H1 (cell line): ENCODE data around the gene CAMTA1.

Experiments
- ATF3 ChIP-seq: IDR thresholded peaks from 2 replicates; pipeline ENCODE4 v1.6.1; 2011; ENCODE audit warnings: low read depth, mild to moderate bottlenecking, low read length; ENCODE audit not compliant: insufficient read depth
- CEBPB ChIP-seq: IDR thresholded peaks from 2 replicates; pipeline ENCODE4 v1.6.1; 2012; ENCODE audit warnings: low read depth, low read length
- CREB1 ChIP-seq: IDR thresholded peaks from 2 replicates; pipeline ENCODE4 v1.6.1; 2012; ENCODE audit warnings: inconsistent platforms
- CTCF ChIP-seq, 3 experiments: IDR thresholded peaks; 1 replicate in 2 of 3; 2 replicates in 1 of 3; pipeline versions ENCODE4 v1.5.1 to v1.6.1; 2011; ENCODE audit warnings: low read length in 3 of 3, mild to moderate bottlenecking in 3 of 3, inconsistent platforms in 2 of 3, low read depth in 1 of 3, moderate library complexity in 1 of 3; ENCODE audit not compliant: insufficient read depth in 1 of 3; ENCODE audit errors: control extremely low read depth in 1 of 3
- EGR1 ChIP-seq: IDR thresholded peaks from 2 replicates; pipeline ENCODE4 v1.6.1; 2011; ENCODE audit warnings: low read depth, low read length, borderline replicate concordance
- EP300 ChIP-seq, 2 experiments: IDR thresholded peaks; 1 replicate in 1 of 2; 2 replicates in 1 of 2; pipeline ENCODE4 v1.6.1; 2011 to 2012; ENCODE audit warnings: low read depth in 2 of 2, low read length in 2 of 2, mild to moderate bottlenecking in 2 of 2, borderline replicate concordance in 1 of 2, inconsistent platforms in 1 of 2, moderate library complexity in 1 of 2
- EZH2 ChIP-seq: fragments of 200-600 bp; sonication (generic); IDR thresholded peaks from 2 replicates; pipeline ENCODE4 v1.7.1; 2012; ENCODE audit warnings: low read depth, mild to moderate bottlenecking, moderate library complexity, low read length, inconsistent platforms; ENCODE audit not compliant: severe bottlenecking
- JUN ChIP-seq: IDR thresholded peaks from 2 replicates; pipeline ENCODE4 v1.6.1; 2011; ENCODE audit warnings: low read depth, mild to moderate bottlenecking, improper control_type of control experiment, low read length
- MAX ChIP-seq: IDR thresholded peaks from 2 replicates; pipeline ENCODE4 v1.6.1; 2012; ENCODE audit warnings: inconsistent platforms
- POLR2AphosphoS5 ChIP-seq: IDR thresholded peaks from 2 replicates; pipeline ENCODE4 v1.6.1; 2011; ENCODE audit warnings: low read depth, low read length
- RFX5 ChIP-seq: IDR thresholded peaks from 2 replicates; pipeline ENCODE4 v1.6.1; 2011; ENCODE audit warnings: low read depth, low read length, improper control_type of control experiment, borderline replicate concordance
- SUZ12 ChIP-seq: fragments of 200-600 bp; sonication (generic); IDR thresholded peaks from 2 replicates; pipeline ENCODE4 v1.6.1; 2012; ENCODE audit warnings: mild to moderate bottlenecking, inconsistent platforms, low read length, moderate library complexity, mixed read lengths
- TAF1 ChIP-seq: IDR thresholded peaks from 2 replicates; pipeline ENCODE4 v1.6.1; 2011; ENCODE audit warnings: mild to moderate bottlenecking, low read depth, low read length
- YY1 ChIP-seq: IDR thresholded peaks from 2 replicates; pipeline ENCODE4 v1.6.1; 2011; ENCODE audit warnings: low read depth, mild to moderate bottlenecking, low read length

- TF ChIP-seq YY1 (no peak), EZH2 (no peak), CTCF (IDR thresholded peaks at IDR 0.05; ENCODE audit: control extremely low read depth in 1 of 3, insufficient read depth in 1 of 3, low read depth in 1 of 3, low read length in 3 of 3) (no peak), JUN (no peak), POLR2AphosphoS5 (no peak), SUZ12 (no peak), CEBPB (no peak), TAF1 (no peak), MAX (no peak), ATF3 (no peak), RFX5 (no peak), CREB1 (no peak), EGR1 (no peak), EP300 (IDR thresholded peaks at IDR 0.05; ENCODE audit: borderline replicate concordance in 1 of 2, low read depth in 2 of 2, low read length in 2 of 2) (no peak)
These were observed 893.4 kb downstream of the CAMTA1 start for GRCh38 chr1:7678491-7679158.
